Activated T-helper 1 cell treated with Interleukin-2 at 50 U/mL for 16 hours (primary cell): ENCODE data around the gene B3GAT1.
"Not testable (repeated sequence)": the region's sequence is repeated elsewhere in the genome, so short reads cannot be mapped to it uniquely, and the experiment has no call there.

Experiments
- DNase-seq: peaks from one replicate; pipeline ENCODE4 v3.0.0-alpha.2; 2020; ENCODE audit warnings: low read depth

Gene B3GAT1

GRCh38 chr11:134355136-134355535 lies 56.9 kb downstream of the B3GAT1 start:
- no peak for DNase-seq

GRCh38 chr11:134352111-134352510 lies 59.9 kb downstream of the B3GAT1 start:
- no peak for DNase-seq

GRCh38 chr11:134350381-134350780 lies 61.7 kb downstream of the B3GAT1 start:
- no peak for DNase-seq

- no peak for DNase-seq
Observed at GRCh38 chr11:134349802-134350355, 62.2 kb downstream of the B3GAT1 start.

GRCh38 chr11:134349109-134349801 lies 62.8 kb downstream of the B3GAT1 start:
- DNase-seq: no peak

- DNase-seq: no peak
Observed at GRCh38 chr11:134347441-134347840, 64.6 kb downstream of the B3GAT1 start.

GRCh38 chr11:134346976-134347350 lies 65.1 kb downstream of the B3GAT1 start:
- DNase-seq: no peak

- DNase-seq: no peak
Observed at GRCh38 chr11:134346101-134346975, 65.7 kb downstream of the B3GAT1 start.

- DNase-seq: no peak
Observed at GRCh38 chr11:134345237-134345550, 66.8 kb downstream of the B3GAT1 start.

- DNase-seq: not testable (repeated sequence)
Observed at GRCh38 chr11:134344497-134345236, 67.4 kb downstream of the B3GAT1 start.

- DNase-seq: no peak
Observed at GRCh38 chr11:134343646-134344045, 68.4 kb downstream of the B3GAT1 start.

GRCh38 chr11:134342572-134343340 lies 69.3 kb downstream of the B3GAT1 start:
- DNase-seq: no peak

- no peak for DNase-seq
Observed at GRCh38 chr11:134341805-134342571, 70.1 kb downstream of the B3GAT1 start.

- DNase-seq: no peak
Observed at GRCh38 chr11:134340354-134340964, 71.6 kb downstream of the B3GAT1 start.

GRCh38 chr11:134339756-134340155 lies 72.3 kb downstream of the B3GAT1 start:
- DNase-seq: no peak

- DNase-seq: no peak
Observed at GRCh38 chr11:134338654-134339053, 73.4 kb downstream of the B3GAT1 start.

- DNase-seq: no peak
Observed at GRCh38 chr11:134338068-134338467, 74.0 kb downstream of the B3GAT1 start.

- no peak for DNase-seq
Observed at GRCh38 chr11:134337051-134337450, 75.0 kb downstream of the B3GAT1 start.

GRCh38 chr11:134334796-134335571 lies 77.1 kb downstream of the B3GAT1 start:
- no peak for DNase-seq

- DNase-seq: no peak
Observed at GRCh38 chr11:134333946-134334345, 78.1 kb downstream of the B3GAT1 start.
